ENCODE results near the gene LRRIQ4.

LRRIQ4 gene
- 0 to 0.13 (median 0) reads per million in 9 experiments for total RNA-seq

DNA sequence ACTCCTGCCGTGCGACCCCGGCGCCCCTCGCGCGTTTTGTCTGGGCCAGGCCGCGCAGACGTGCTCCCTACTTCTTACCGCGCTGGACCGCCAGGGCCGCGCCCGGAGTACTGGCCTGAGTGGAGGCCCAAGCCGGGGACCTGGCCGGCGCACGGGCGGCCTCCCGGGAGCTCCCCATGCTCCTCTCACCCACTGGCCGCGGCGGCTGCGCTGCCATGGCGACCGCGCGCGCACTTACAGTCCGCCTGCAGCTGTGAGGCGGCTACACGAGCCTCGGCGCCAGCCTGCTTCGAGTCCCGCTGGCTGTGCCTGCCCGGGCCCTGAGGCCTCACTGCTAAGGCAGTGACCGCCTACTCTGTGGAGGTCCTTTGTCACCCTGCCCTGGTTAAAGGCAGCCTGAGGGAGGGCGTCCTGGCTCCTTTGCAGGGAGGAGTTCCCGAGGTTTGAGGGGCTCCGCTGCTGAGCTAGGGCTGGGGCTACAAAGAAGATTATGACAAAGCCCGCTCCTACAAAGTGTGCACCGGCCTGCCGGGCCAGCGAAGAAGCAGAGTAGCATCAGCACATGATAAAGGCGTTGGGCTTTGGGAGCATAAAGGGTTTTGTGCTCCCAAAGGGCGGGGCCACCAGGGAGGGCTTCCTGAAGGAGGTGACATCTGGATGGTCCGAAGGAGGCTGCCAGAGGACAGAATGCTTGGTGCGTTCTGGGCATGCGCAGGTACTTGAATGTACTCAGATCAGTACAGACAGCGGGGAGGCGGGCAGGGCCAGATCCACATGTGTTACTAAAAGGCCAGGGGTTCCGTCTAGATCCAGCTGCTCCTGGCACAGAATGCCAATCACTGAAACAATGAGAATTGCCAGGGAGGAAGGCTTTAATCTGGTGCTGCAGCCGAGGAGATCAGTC, at the start of gene LRRIQ4, which contains the start of gene LRRC34:
LRRIQ4 (plus strand) TSS at position 539 of the 904 bp plus-strand sequence. CDS start 9,052 bp downstream, outside the sequence.
LRRC34 (minus strand) TSS at position 573 of the 904 bp plus-strand sequence; CDS start at position 217, 356 bp downstream.
- peak; percentile 65 for ATAC-seq (replicated peaks)
- Mint-ChIP-seq H3K9me3 (peaks cover 0 to 6% of the 10 kb centered on the region in 2 donors), H3K4me1 (ENCODE audit: low read depth in 2 of 2) (peaks cover 21 to 22% of the 10 kb centered on the region in 2 donors), H3K27ac (peak within 1 kb of the TSS; percentile 73 to 89), H3K4me3 (peak within 1 kb of the TSS; percentile 89 to 92), H3K27me3 (peaks cover 3 to 19% of the 10 kb centered on the region in 2 donors), H3K36me3 (ENCODE audit: insufficient read depth) (peaks cover 19% of the 10 kb centered on the region)
- DNase-seq, result peak; percentile 30 to 46 (median 31)

DNA sequence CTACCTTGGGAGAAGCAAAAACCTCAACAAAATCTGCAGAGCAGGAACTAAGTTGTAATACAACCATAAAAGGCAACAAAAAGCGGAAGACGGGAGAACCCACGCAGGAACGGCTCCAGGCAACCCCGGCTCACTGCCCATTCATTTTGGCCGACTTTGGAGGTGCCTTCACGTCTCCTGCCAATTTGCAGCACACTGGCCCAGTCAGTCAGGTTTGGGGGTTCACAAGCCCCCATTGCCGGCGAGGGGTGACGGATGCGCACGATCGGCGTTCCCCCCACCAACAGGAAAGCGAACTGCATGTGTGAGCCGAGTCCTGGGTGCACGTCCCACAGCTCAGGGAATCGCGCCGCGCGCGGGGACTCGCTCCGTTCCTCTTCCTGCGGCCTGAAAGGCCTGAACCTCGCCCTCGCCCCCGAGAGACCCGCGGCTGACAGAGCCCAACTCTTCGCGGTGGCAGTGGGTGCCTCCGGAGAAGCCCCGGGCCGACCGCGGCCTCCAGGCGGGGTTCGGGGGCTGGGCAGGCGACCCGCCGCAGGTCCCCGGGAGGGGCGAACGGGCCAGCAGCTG, 48.3 kb upstream of the LRRIQ4 start:
- ATAC-seq (replicated peaks) (peak; percentile 39), DNase-seq (peak; percentile 44 to 58 (median 44))
- H3K9me3 Mint-ChIP-seq, result peaks cover 0 to 2% of the 10 kb centered on the region in 2 donors
- H3K27me3 Mint-ChIP-seq, result no peaks in the 10 kb centered on the region
- H3K36me3 Mint-ChIP-seq (ENCODE audit: insufficient read depth), result peaks cover 28% of the 10 kb centered on the region
- peak overlapping the region; percentile 92 to 94 for H3K4me3 Mint-ChIP-seq
- peak overlapping the region; percentile 94 for H3K27ac Mint-ChIP-seq
- H3K4me1 Mint-ChIP-seq (ENCODE audit: low read depth in 2 of 2), result peaks cover 9 to 22% of the 10 kb centered on the region in 2 donors

DNA sequence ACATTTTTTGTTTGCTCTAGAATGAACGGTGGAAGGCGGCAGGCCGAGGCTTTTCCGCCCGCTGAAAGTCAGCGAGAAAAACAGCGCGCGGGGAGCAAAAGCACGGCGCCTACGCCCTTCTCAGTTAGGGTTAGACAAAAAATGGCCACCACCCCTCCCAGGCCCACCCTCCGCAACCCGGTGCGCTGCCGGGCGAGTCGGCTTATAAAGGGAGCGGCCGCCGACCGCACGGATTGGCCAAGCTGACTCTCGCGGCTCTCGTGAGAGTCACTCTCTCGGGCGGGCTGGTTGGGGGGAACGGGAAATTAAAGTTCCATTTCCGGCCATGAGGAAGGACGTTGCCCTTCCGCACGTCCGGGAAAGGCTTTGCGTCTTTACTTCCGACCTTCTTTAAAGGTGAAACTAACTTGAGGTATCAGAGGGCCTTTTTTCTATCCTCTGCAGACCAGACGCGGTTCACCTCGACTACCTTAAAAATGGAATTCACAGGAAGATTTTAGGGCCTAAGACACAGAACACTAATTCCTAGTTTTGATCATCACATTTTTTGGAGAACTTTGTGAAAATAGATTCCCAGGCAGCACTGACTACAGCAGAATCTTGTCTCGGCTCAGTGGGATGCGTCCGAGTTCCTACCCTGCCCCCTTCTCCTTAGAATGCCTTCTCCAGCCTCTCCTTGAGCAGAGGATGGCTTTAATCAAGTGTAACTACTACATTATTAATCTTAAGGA, 47.6 kb upstream of the LRRIQ4 start, which contains the start of gene TERC:
TERC (minus strand) TSS at position 179 of the 731 bp plus-strand sequence.
- ATAC-seq (replicated peaks) (peak; percentile 86), DNase-seq (peak; percentile 88 to 90 (median 89))
- Mint-ChIP-seq H3K36me3 (ENCODE audit: insufficient read depth) (peaks cover 28% of the 10 kb centered on the region), H3K9me3 (peaks cover 0 to 2% of the 10 kb centered on the region in 2 donors), H3K27me3 (no peaks in the 10 kb centered on the region), H3K4me3 (peak within 1 kb of the TSS; percentile 92 to 94), H3K4me1 (ENCODE audit: low read depth in 2 of 2) (peaks cover 8 to 25% of the 10 kb centered on the region in 2 donors), H3K27ac (peak within 1 kb of the TSS; percentile 94)

DNA sequence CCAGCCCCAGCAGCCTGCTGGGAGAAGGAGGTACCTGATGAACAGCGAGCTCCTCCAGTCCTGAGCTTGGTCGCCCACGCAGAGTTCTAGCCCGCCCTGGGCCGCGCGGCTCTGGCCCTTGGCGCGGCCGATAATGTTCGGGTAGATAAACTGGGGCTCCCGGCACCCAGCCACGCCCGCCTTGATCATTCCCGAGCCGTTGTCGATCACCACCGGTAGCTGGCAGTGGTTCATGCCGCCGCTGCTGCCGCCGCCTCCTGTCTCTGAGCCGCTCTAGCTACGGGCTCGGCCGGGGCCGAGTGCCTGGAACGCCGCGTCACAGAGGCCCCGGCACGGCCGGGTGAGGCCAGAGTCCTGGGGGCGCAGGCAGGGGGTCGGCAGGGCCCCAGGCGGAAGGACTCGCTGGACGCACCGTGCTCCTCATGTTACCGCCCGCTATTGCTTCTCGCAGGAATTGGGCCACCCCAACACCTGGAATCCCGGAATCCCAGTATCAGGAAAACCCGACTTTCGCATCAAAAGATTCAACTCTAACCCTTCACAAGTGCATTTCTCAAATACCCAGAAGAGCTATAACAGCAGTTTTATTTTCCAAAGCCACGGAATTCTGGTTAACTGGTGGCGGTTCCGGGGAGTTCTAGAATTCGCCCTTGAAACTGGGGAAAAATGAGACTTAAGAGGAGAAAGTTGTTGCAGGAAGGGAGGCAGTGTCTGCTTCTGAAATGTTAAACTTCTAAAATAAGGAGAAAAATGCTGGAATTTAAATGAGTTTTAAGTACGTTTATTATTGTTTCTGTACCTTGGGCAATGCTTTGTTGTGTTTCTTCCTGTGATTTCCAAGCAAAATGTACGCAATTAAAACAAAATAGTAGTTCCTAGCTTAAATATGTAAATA, 43.1 kb upstream of the LRRIQ4 start, which contains the start of gene ACTRT3:
ACTRT3 (minus strand) TSS at position 275 of the 895 bp plus-strand sequence; CDS start at position 234, 41 bp downstream.
- peak; percentile 40 to 45 (median 43) for DNase-seq
- peaks cover 41% of the 10 kb centered on the region for H3K36me3 Mint-ChIP-seq (ENCODE audit: insufficient read depth)
- peaks cover 11 to 32% of the 10 kb centered on the region in 2 donors for H3K4me1 Mint-ChIP-seq (ENCODE audit: low read depth in 2 of 2)
- peaks cover 0 to 2% of the 10 kb centered on the region in 2 donors for H3K9me3 Mint-ChIP-seq
- peak within 1 kb of the TSS; percentile 81 to 86 for H3K4me3 Mint-ChIP-seq
- peak within 1 kb of the TSS; percentile 74 to 78 for H3K27ac Mint-ChIP-seq
- no peaks in the 10 kb centered on the region for H3K27me3 Mint-ChIP-seq
- no peak for ATAC-seq (replicated peaks)

DNA sequence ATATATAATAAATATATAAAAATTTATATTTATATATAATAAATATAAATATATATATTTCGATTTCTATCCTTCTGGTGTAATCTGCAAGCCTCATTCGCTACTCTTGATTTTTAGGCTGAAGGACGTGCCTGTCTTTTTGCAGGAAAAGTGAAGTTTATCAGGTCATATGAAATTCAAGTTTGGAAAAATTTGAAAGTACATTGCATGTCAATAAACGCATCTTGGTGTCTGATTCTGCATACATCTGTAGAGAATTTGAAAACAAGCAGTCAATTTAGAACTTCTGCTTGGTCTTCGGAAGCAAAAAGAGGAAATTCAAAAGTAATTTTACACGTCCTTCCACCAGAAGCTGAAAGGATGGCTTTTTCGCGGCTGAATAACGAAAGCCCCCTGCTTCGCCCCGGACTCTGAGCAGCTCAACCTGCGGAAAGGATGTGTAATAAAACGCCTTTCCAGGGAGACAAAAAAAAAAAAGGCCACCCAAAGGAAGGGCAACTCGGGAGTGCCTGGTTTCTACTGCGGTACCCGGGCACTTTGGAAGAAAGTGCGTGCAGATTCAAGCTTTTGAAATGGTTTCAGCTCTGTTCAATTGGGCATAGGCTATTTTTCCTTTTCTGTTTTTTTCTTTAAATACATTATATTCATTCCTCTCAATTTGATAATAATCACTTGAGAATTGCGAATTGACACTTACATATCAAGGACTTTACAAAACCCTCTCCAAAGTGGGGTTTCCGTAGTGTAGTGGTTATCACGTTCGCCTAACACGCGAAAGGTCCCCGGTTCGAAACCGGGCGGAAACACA, 41.0 kb upstream of the LRRIQ4 start:
- Mint-ChIP-seq H3K36me3 (ENCODE audit: insufficient read depth) (peaks cover 56% of the 10 kb centered on the region), H3K4me1 (ENCODE audit: low read depth in 2 of 2) (peaks cover 13 to 40% of the 10 kb centered on the region in 2 donors), H3K27me3 (no peaks in the 10 kb centered on the region), H3K27ac (peak overlapping the region; percentile 100), H3K9me3 (no peaks in the 10 kb centered on the region), H3K4me3 (peak overlapping the region; percentile 97 to 99)
- peak; percentile 74 to 81 (median 75) for DNase-seq
- ATAC-seq (replicated peaks), result peak; percentile 8

DNA sequence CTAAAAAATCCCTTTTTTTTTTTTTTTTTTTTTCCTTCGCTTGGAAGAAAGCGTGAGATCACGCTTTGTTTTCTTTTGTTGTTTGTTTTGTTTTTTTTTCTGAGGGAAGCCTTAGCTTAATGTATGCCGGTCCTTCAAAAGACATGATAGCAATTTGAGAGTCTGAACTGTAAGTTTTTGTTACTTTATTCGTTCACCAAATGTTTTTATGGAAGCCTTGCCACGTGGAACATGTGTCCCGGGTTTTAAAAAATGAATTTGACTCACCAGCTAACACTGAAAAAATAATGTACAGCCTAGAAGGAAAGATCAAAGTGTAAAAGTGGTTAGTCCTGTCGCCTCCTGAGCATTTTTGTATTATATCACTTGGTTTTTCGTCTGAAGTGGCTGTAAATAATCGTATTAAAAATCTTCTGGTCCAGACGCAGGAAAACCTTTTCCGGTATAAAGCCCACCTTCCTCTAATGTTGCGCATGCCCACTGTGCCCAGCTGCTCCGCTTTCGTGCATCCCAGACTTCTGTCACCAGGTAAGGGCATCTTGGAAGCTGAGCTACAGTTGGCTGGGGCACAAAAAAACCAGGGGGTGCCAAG, 40.3 kb upstream of the LRRIQ4 start:
- Mint-ChIP-seq H3K4me1 (ENCODE audit: low read depth in 2 of 2) (peaks cover 16 to 47% of the 10 kb centered on the region in 2 donors), H3K36me3 (ENCODE audit: insufficient read depth) (peaks cover 61% of the 10 kb centered on the region), H3K9me3 (no peaks in the 10 kb centered on the region), H3K27me3 (no peaks in the 10 kb centered on the region), H3K4me3 (peak overlapping the region; percentile 97 to 99), H3K27ac (peak overlapping the region; percentile 100)
- DNase-seq (peak in 1 of 3 experiments; percentile 12), ATAC-seq (replicated peaks) (no peak)

DNA sequence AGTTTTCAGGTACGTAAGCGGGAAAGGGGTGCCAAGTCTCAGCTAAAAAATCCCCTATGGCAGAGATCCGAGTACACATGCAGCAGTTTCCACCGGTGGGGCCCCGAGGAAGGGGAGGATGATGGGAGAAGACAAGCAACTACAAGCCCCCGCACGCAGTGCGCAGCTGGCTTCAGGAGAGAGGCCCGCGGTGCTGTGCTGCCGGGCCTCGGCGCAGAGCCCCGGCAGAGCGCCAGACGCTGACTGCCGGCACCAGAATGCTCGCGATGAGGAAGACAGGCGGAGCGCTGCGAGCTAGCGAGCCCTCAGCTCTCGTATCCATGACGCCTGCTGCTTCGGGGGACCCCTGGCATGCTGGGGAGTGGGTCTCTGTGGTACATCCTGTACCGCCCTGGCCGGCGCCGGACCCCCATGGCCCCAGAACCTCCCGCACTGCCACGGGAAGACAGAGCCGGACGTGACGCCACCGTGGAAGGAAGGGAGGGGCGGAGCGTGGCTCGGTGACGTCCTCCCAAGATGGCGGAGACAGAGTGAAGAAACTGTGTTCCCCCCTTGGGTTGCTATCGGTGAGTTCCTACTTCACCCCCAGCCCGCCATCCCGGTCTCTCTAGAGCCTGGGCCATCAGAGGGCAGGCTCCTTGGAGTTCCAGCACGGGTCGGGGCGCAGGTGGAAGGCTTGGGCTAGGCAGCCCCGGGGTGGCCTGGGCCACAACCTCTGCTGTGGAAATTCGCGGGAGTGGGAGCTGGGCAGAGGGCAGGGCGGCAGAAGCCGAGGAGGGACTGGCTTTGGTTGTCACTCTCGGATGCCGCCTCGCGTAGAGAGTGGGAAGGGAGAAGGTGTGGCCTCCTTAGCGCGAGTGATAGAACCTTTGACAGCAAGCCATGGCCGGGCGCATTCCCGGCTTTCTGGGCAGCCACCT, 39.5 kb upstream of the LRRIQ4 start, which contains the start of gene MYNN:
MYNN (plus strand) TSS at position 500 of the 920 bp plus-strand sequence. CDS start 900 bp downstream, outside the sequence.
- H3K4me1 Mint-ChIP-seq (ENCODE audit: low read depth in 2 of 2), result peaks cover 19 to 53% of the 10 kb centered on the region in 2 donors
- no peaks in the 10 kb centered on the region for H3K27me3 Mint-ChIP-seq
- peak within 1 kb of the TSS; percentile 97 to 99 for H3K4me3 Mint-ChIP-seq
- peak; percentile 89 to 94 (median 91) for DNase-seq
- peak; percentile 81 for ATAC-seq (replicated peaks)
- peaks cover 61% of the 10 kb centered on the region for H3K36me3 Mint-ChIP-seq (ENCODE audit: insufficient read depth)
- no peaks in the 10 kb centered on the region for H3K9me3 Mint-ChIP-seq
- H3K27ac Mint-ChIP-seq, result peak within 1 kb of the TSS; percentile 100

DNA sequence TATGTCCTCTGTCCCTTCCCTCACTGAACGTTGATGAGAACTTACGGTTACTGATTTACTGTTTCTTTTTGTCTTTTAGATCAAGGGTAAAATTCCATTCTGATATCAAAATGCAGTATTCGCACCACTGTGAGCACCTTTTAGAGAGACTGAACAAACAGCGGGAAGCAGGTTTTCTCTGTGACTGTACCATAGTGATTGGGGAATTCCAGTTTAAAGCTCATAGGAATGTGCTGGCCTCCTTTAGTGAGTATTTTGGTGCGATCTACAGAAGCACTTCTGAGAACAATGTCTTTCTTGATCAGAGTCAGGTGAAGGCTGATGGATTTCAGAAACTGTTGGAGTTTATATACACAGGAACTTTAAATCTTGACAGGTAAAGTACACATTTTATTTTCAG, 38.5 kb upstream of the LRRIQ4 start:
- Mint-ChIP-seq H3K27ac (peak overlapping the region; percentile 100), H3K9me3 (no peaks in the 10 kb centered on the region), H3K36me3 (ENCODE audit: insufficient read depth) (peaks cover 63% of the 10 kb centered on the region), H3K27me3 (no peaks in the 10 kb centered on the region), H3K4me3 (peak overlapping the region; percentile 97 to 99), H3K4me1 (ENCODE audit: low read depth in 2 of 2) (peaks cover 25 to 60% of the 10 kb centered on the region in 2 donors)
- ATAC-seq (replicated peaks) (no peak), DNase-seq (no peak)

DNA sequence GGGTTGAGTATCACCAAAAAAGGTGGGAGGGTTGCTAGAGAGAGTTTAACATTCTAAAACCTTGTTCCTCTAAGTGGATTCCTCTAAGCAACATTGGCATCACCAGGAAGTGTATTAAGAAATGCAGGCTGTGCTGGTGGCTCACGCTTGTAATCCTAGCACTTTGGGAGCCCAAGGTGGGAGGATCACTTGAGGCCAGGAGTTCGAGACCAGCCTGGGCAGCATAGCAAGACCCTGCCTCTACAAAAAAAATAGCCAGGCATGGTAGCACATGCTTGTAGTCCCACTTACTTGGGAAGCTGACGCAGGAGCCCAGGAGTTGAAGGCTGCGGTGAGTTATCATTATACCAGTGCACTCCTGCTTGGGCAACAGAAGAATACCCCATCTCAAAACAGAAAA, 34.8 kb upstream of the LRRIQ4 start:
- H3K4me3 Mint-ChIP-seq, result no peak overlapping the region
- H3K4me1 Mint-ChIP-seq (ENCODE audit: low read depth in 2 of 2), result peaks cover 35 to 72% of the 10 kb centered on the region in 2 donors
- no peak overlapping the region for H3K27ac Mint-ChIP-seq
- peaks cover 74% of the 10 kb centered on the region for H3K36me3 Mint-ChIP-seq (ENCODE audit: insufficient read depth)
- no peaks in the 10 kb centered on the region for H3K27me3 Mint-ChIP-seq
- no peak for ATAC-seq (replicated peaks)
- H3K9me3 Mint-ChIP-seq, result no peaks in the 10 kb centered on the region
- no peak for DNase-seq

DNA sequence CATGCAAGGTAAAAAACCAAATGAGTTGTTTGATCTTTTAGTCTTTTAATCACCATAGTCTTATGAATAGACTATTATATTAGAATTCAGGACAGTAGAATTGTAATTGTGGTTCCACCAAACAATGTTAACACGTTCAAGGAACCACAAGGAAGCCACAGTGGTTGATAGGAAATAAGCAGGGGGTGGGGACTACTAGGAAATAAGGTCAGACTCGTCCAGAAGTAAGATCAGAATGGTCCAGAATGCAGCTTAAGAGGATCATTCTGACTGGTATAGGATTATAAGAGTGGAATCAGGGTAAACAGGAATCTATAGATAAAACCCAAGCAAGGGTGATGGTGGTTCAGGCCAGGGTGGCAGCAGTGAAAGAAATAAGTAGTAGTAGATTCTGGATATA, 31.9 kb upstream of the LRRIQ4 start:
- ATAC-seq (replicated peaks) (peak; percentile 56), DNase-seq (no peak)
- peaks cover 29 to 49% of the 10 kb centered on the region in 2 donors for H3K4me1 Mint-ChIP-seq (ENCODE audit: low read depth in 2 of 2)

More for the DNA sequence above, 31.9 kb upstream of the LRRIQ4 start:
- Mint-ChIP-seq H3K4me3 (peak overlapping the region; percentile 45 to 56), H3K36me3 (ENCODE audit: insufficient read depth) (peaks cover 75% of the 10 kb centered on the region), H3K27ac (peak overlapping the region in 1 of 2 donors; percentile 44), H3K27me3 (no peaks in the 10 kb centered on the region), H3K9me3 (no peaks in the 10 kb centered on the region)
